HG02798 (cell line): ENCODE measurements around the gene LIMK1.
A peak's percentile ranks its signal among the peaks of the same experiment; 100 is the strongest.

Experiments
- ATAC-seq: cut with Tn5 transposase; IDR thresholded peaks from one replicate; pipeline ENCODE4 v1.9.1; 2021; ENCODE audit warnings: mild to moderate bottlenecking; ENCODE audit not compliant: unreplicated experiment, poor library complexity

Gene LIMK1

GRCh38 chr7:74082770-74083116, 861 bp upstream of the LIMK1 start:
- ATAC-seq = no peak

- ATAC-seq = peak; percentile 49
Observed at GRCh38 chr7:74083928-74084721, 521 bp downstream of the LIMK1 start.

- ATAC-seq = no peak
Observed at GRCh38 chr7:74084722-74085578, 1.3 kb downstream of the LIMK1 start.

- no peak for ATAC-seq
Observed at GRCh38 chr7:74087791-74088453, 4.3 kb downstream of the LIMK1 start.

- ATAC-seq = peak; percentile 27
Observed at GRCh38 chr7:74092321-74092963, 8.8 kb downstream of the LIMK1 start.

GRCh38 chr7:74092964-74093471, 9.4 kb downstream of the LIMK1 start:
- peak; percentile 74 for ATAC-seq

- ATAC-seq = peak; percentile 3
Observed at GRCh38 chr7:74093671-74094223, 10.1 kb downstream of the LIMK1 start.

- ATAC-seq = peak; percentile 57
Observed at GRCh38 chr7:74094224-74095101, 10.9 kb downstream of the LIMK1 start.

- no peak for ATAC-seq
Observed at GRCh38 chr7:74095135-74095534, 11.5 kb downstream of the LIMK1 start.

- ATAC-seq = no peak
Observed at GRCh38 chr7:74097937-74098614, 14.5 kb downstream of the LIMK1 start.

GRCh38 chr7:74099031-74099430, 15.4 kb downstream of the LIMK1 start:
- no peak for ATAC-seq

- ATAC-seq = peak; percentile 88
Observed at GRCh38 chr7:74101061-74101681, 17.6 kb downstream of the LIMK1 start.

- ATAC-seq = no peak
Observed at GRCh38 chr7:74103219-74103772, 19.7 kb downstream of the LIMK1 start.

- no peak for ATAC-seq
Observed at GRCh38 chr7:74104702-74105101, 21.1 kb downstream of the LIMK1 start.

- no peak for ATAC-seq
Observed at GRCh38 chr7:74105992-74106391, 22.4 kb downstream of the LIMK1 start.

GRCh38 chr7:74106846-74107245, 23.2 kb downstream of the LIMK1 start:
- ATAC-seq = no peak

- ATAC-seq = no peak
Observed at GRCh38 chr7:74115326-74115725, 31.7 kb downstream of the LIMK1 start.

- ATAC-seq = no peak
Observed at GRCh38 chr7:74116356-74116755, 32.8 kb downstream of the LIMK1 start.
